Measurements from ENCODE around the gene PPP2R5A. TPM values are rescaled to one million over a fixed set of nuclear protein-coding genes. Genes with fewer than 3 reads are reported as not detected.
A peak's percentile ranks its signal among the peaks of the same experiment; 100 is the strongest.

PPP2R5A gene
- polyA plus RNA-seq, 2 donors = 29.0 to 37.3 TPM

GRCh38 chr1:212261361-212261929 lies 23.8 kb upstream of the PPP2R5A start:
- H3K36me3 ChIP-seq (ENCODE audit: control insufficient read depth in 2 of 2, insufficient read depth in 2 of 2, low read length in 1 of 2) = no peaks in the 10 kb centered on the region
- peaks cover 0 to 1% of the 10 kb centered on the region in 2 donors for H3K4me1 ChIP-seq (ENCODE audit: control insufficient read depth in 2 of 2, insufficient read depth in 2 of 2, low read length in 1 of 2)
- H3K27me3 ChIP-seq (ENCODE audit: control insufficient read depth in 1 of 2, insufficient read depth in 2 of 2, low read length in 2 of 2) = no peaks in the 10 kb centered on the region
- peak overlapping the region; percentile 21 to 58 for H3K27ac ChIP-seq (ENCODE audit: low read depth in 2 of 2, low read length in 1 of 2)
- H3K9me3 ChIP-seq (ENCODE audit: control insufficient read depth in 2 of 2, insufficient read depth in 1 of 2, low read depth in 1 of 2, low read length in 1 of 2) = no peaks in the 10 kb centered on the region
- H3K4me3 ChIP-seq (ENCODE audit: low read depth in 1 of 2, low read length in 2 of 2) = no peak overlapping the region
- 66 to 80% methylated on average over 2 of the region's 2 CpGs for WGBS, 2 donors

- no peaks in the 10 kb centered on the region for H3K27me3 ChIP-seq (ENCODE audit: control insufficient read depth in 1 of 2, insufficient read depth in 2 of 2, low read length in 2 of 2)
- WGBS, 2 donors = 96 to 99% methylated on average over 2 of the region's 2 CpGs
- H3K27ac ChIP-seq (ENCODE audit: low read depth in 2 of 2, low read length in 1 of 2) = no peak overlapping the region
- no peaks in the 10 kb centered on the region for H3K4me1 ChIP-seq (ENCODE audit: control insufficient read depth in 2 of 2, insufficient read depth in 2 of 2, low read length in 1 of 2)
- H3K4me3 ChIP-seq (ENCODE audit: low read depth in 1 of 2, low read length in 2 of 2) = no peak overlapping the region
- no peaks in the 10 kb centered on the region for H3K9me3 ChIP-seq (ENCODE audit: control insufficient read depth in 2 of 2, insufficient read depth in 1 of 2, low read depth in 1 of 2, low read length in 1 of 2)
- H3K36me3 ChIP-seq (ENCODE audit: control insufficient read depth in 2 of 2, insufficient read depth in 2 of 2, low read length in 1 of 2) = no peaks in the 10 kb centered on the region
Measured at GRCh38 chr1:212267017-212267416, 18.2 kb upstream of the PPP2R5A start.

- Histone ChIP-seq H3K4me3 (ENCODE audit: low read depth in 1 of 2, low read length in 2 of 2) (no peak overlapping the region), H3K36me3 (ENCODE audit: control insufficient read depth in 2 of 2, insufficient read depth in 2 of 2, low read length in 1 of 2) (no peaks in the 10 kb centered on the region), H3K4me1 (ENCODE audit: control insufficient read depth in 2 of 2, insufficient read depth in 2 of 2, low read length in 1 of 2) (no peaks in the 10 kb centered on the region), H3K27ac (ENCODE audit: low read depth in 2 of 2, low read length in 1 of 2) (no peak overlapping the region), H3K9me3 (ENCODE audit: control insufficient read depth in 2 of 2, insufficient read depth in 1 of 2, low read depth in 1 of 2, low read length in 1 of 2) (no peaks in the 10 kb centered on the region), H3K27me3 (ENCODE audit: control insufficient read depth in 1 of 2, insufficient read depth in 2 of 2, low read length in 2 of 2) (no peaks in the 10 kb centered on the region)
- 35 to 78% methylated on average over 2 of the region's 2 CpGs for WGBS, 2 donors
Measured at GRCh38 chr1:212267460-212267859, 17.8 kb upstream of the PPP2R5A start.

DNA sequence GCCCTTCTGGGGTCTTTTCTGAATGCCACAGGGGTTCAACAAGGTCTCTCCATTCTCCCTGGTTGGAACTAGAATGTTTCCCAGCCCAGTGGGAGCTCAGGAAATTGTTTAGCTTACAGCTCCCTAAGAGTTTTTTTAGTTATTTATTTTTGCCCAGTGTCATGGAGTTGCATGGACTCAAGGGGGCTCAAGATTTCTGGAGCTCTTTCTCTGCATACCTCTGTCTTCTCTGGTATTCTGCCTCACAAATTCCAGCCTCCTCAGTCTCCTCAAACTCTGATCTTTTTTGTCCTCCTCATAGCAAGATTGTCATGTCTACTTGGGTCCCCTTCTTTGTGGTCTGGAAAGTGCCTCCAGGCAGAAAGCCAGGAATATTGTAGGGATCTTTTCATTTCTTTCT lies 15.9 kb upstream of the PPP2R5A start:
- H3K9me3 ChIP-seq (ENCODE audit: control insufficient read depth in 2 of 2, insufficient read depth in 1 of 2, low read depth in 1 of 2, low read length in 1 of 2) = no peaks in the 10 kb centered on the region
- H3K27me3 ChIP-seq (ENCODE audit: control insufficient read depth in 1 of 2, insufficient read depth in 2 of 2, low read length in 2 of 2) = no peaks in the 10 kb centered on the region
- no peak overlapping the region for H3K4me3 ChIP-seq (ENCODE audit: low read depth in 1 of 2, low read length in 2 of 2)
- no peaks in the 10 kb centered on the region for H3K4me1 ChIP-seq (ENCODE audit: control insufficient read depth in 2 of 2, insufficient read depth in 2 of 2, low read length in 1 of 2)
- no peaks in the 10 kb centered on the region for H3K36me3 ChIP-seq (ENCODE audit: control insufficient read depth in 2 of 2, insufficient read depth in 2 of 2, low read length in 1 of 2)
- no peak overlapping the region for H3K27ac ChIP-seq (ENCODE audit: low read depth in 2 of 2, low read length in 1 of 2)

- Histone ChIP-seq H3K27ac (ENCODE audit: low read depth in 2 of 2, low read length in 1 of 2) (no peak overlapping the region), H3K9me3 (ENCODE audit: control insufficient read depth in 2 of 2, insufficient read depth in 1 of 2, low read depth in 1 of 2, low read length in 1 of 2) (no peaks in the 10 kb centered on the region), H3K27me3 (ENCODE audit: control insufficient read depth in 1 of 2, insufficient read depth in 2 of 2, low read length in 2 of 2) (no peaks in the 10 kb centered on the region), H3K36me3 (ENCODE audit: control insufficient read depth in 2 of 2, insufficient read depth in 2 of 2, low read length in 1 of 2) (no peaks in the 10 kb centered on the region), H3K4me1 (ENCODE audit: control insufficient read depth in 2 of 2, insufficient read depth in 2 of 2, low read length in 1 of 2) (no peaks in the 10 kb centered on the region), H3K4me3 (ENCODE audit: low read depth in 1 of 2, low read length in 2 of 2) (no peak overlapping the region)
- WGBS, 2 donors = 82 to 87% methylated on average over 2 of the region's 2 CpGs
Measured at GRCh38 chr1:212270564-212270963, 14.6 kb upstream of the PPP2R5A start.

DNA sequence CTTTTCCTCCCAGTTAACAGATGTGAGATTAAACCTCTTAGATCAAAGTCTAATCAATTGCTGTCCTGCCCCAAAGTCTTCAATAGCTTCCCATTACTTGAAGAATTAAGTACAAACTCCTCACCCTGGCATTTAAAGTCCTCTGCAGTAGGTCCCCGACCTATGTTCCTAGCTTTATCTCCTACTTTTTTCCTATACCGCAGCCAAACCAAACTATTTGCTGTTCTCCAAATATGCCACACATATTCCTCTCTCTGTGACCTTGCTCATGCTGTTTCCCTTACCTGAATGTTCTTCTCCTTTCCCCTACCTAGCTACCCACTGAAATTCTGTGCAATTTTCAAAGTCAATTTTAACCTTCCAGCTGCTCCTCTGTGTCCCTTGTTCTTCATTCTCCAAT lies 14.0 kb upstream of the PPP2R5A start:
- Histone ChIP-seq H3K4me3 (ENCODE audit: low read depth in 1 of 2, low read length in 2 of 2) (no peak overlapping the region), H3K27ac (ENCODE audit: low read depth in 2 of 2, low read length in 1 of 2) (no peak overlapping the region), H3K27me3 (ENCODE audit: control insufficient read depth in 1 of 2, insufficient read depth in 2 of 2, low read length in 2 of 2) (no peaks in the 10 kb centered on the region), H3K4me1 (ENCODE audit: control insufficient read depth in 2 of 2, insufficient read depth in 2 of 2, low read length in 1 of 2) (no peaks in the 10 kb centered on the region), H3K9me3 (ENCODE audit: control insufficient read depth in 2 of 2, insufficient read depth in 1 of 2, low read depth in 1 of 2, low read length in 1 of 2) (no peaks in the 10 kb centered on the region), H3K36me3 (ENCODE audit: control insufficient read depth in 2 of 2, insufficient read depth in 2 of 2, low read length in 1 of 2) (no peaks in the 10 kb centered on the region)
- 72 to 87% methylated on average over 2 of the region's 2 CpGs for WGBS, 2 donors

GRCh38 chr1:212271823-212272485 lies 13.3 kb upstream of the PPP2R5A start:
- Histone ChIP-seq H3K27me3 (ENCODE audit: control insufficient read depth in 1 of 2, insufficient read depth in 2 of 2, low read length in 2 of 2) (no peaks in the 10 kb centered on the region), H3K4me3 (ENCODE audit: low read depth in 1 of 2, low read length in 2 of 2) (no peak overlapping the region), H3K36me3 (ENCODE audit: control insufficient read depth in 2 of 2, insufficient read depth in 2 of 2, low read length in 1 of 2) (no peaks in the 10 kb centered on the region), H3K4me1 (ENCODE audit: control insufficient read depth in 2 of 2, insufficient read depth in 2 of 2, low read length in 1 of 2) (no peaks in the 10 kb centered on the region), H3K9me3 (ENCODE audit: control insufficient read depth in 2 of 2, insufficient read depth in 1 of 2, low read depth in 1 of 2, low read length in 1 of 2) (no peaks in the 10 kb centered on the region), H3K27ac (ENCODE audit: low read depth in 2 of 2, low read length in 1 of 2) (no peak overlapping the region)
- WGBS, 2 donors = 71 to 78% methylated on average over 3 of the region's 3 CpGs

DNA sequence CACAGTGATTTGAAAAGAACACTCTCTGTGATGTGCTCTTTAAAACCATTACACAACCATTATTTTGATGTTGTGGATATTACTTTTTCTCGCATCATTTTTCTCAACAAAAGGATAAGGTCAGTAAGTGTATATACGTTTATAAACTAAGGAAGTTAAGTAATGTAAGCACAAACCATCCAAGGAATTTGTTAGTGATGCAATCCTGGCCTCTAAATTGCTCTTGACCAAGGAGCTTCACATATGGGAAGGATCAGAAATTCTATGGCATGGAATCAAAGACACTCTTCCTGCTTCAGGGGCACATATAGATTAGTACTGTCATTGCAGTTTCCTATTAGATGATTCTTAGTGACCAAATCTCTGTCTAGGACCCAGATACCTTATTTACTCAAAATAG lies 3.6 kb upstream of the PPP2R5A start:
- H3K27ac ChIP-seq (ENCODE audit: low read depth in 2 of 2, low read length in 1 of 2) = no peak overlapping the region
- WGBS, 2 donors = 69 to 70% methylated on average over 2 of the region's 2 CpGs
- H3K9me3 ChIP-seq (ENCODE audit: control insufficient read depth in 2 of 2, insufficient read depth in 1 of 2, low read depth in 1 of 2, low read length in 1 of 2) = no peaks in the 10 kb centered on the region
- H3K36me3 ChIP-seq (ENCODE audit: control insufficient read depth in 2 of 2, insufficient read depth in 2 of 2, low read length in 1 of 2) = no peaks in the 10 kb centered on the region
- H3K4me3 ChIP-seq (ENCODE audit: low read depth in 1 of 2, low read length in 2 of 2) = no peak overlapping the region
- no peaks in the 10 kb centered on the region for H3K4me1 ChIP-seq (ENCODE audit: control insufficient read depth in 2 of 2, insufficient read depth in 2 of 2, low read length in 1 of 2)
- no peaks in the 10 kb centered on the region for H3K27me3 ChIP-seq (ENCODE audit: control insufficient read depth in 1 of 2, insufficient read depth in 2 of 2, low read length in 2 of 2)

DNA sequence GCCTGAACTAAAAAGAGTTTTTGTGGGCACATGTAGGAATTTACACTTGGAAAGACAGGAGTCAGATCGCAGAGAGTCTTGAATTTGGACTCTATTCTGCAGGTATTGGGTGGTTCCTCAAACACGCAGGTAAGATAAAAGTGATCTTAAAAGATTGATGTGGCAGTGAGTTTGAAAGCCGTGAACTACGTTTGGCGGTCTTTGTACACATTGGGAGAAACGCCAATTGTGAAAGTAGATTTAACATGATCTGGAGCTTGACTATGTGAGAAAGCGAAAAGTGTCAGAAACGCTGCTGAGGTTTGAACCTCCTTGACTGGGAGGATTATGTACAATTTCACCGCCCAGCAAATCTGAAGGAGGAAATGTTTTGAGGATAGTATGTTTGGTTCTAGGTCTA lies 1.5 kb upstream of the PPP2R5A start:
- Histone ChIP-seq H3K4me1 (ENCODE audit: control insufficient read depth in 2 of 2, insufficient read depth in 2 of 2, low read length in 1 of 2) (no peaks in the 10 kb centered on the region), H3K4me3 (ENCODE audit: low read depth in 1 of 2, low read length in 2 of 2) (peak overlapping the region in 1 of 2 donors; percentile 77), H3K27me3 (ENCODE audit: control insufficient read depth in 1 of 2, insufficient read depth in 2 of 2, low read length in 2 of 2) (no peaks in the 10 kb centered on the region), H3K9me3 (ENCODE audit: control insufficient read depth in 2 of 2, insufficient read depth in 1 of 2, low read depth in 1 of 2, low read length in 1 of 2) (no peaks in the 10 kb centered on the region), H3K27ac (ENCODE audit: low read depth in 2 of 2, low read length in 1 of 2) (no peak overlapping the region), H3K36me3 (ENCODE audit: control insufficient read depth in 2 of 2, insufficient read depth in 2 of 2, low read length in 1 of 2) (no peaks in the 10 kb centered on the region)
- WGBS, 2 donors = 40 to 58% methylated on average over 9 of the region's 9 CpGs

- no peaks in the 10 kb centered on the region for H3K9me3 ChIP-seq (ENCODE audit: control insufficient read depth in 2 of 2, insufficient read depth in 1 of 2, low read depth in 1 of 2, low read length in 1 of 2)
- H3K4me1 ChIP-seq (ENCODE audit: control insufficient read depth in 2 of 2, insufficient read depth in 2 of 2, low read length in 1 of 2) = no peaks in the 10 kb centered on the region
- H3K27me3 ChIP-seq (ENCODE audit: control insufficient read depth in 1 of 2, insufficient read depth in 2 of 2, low read length in 2 of 2) = no peaks in the 10 kb centered on the region
- WGBS, 2 donors = 10 to 13% methylated on average over 14 of the region's 14 CpGs
- no peaks in the 10 kb centered on the region for H3K36me3 ChIP-seq (ENCODE audit: control insufficient read depth in 2 of 2, insufficient read depth in 2 of 2, low read length in 1 of 2)
- peak overlapping the region; percentile 72 to 77 for H3K4me3 ChIP-seq (ENCODE audit: low read depth in 1 of 2, low read length in 2 of 2)
- peak overlapping the region; percentile 95 to 98 for H3K27ac ChIP-seq (ENCODE audit: low read depth in 2 of 2, low read length in 1 of 2)
Measured at GRCh38 chr1:212284332-212284743, 872 bp upstream of the PPP2R5A start.

Data from esophagus (tissue), 2 donors.